Activated CD4-positive, alpha-beta T cell treated with anti-CD3 and anti-CD28 coated beads, Interleukin-2, amount 10 ng/mL, durations not matched to agents 7 days and 5 days (primary cell): ENCODE measurements around the gene ATF3. TPM values are rescaled to one million over a fixed set of nuclear protein-coding genes. Genes with fewer than 3 reads are reported as not detected.

Source experiments
- CTCF ChIA-PET: fragments of 350-600 bp; sonication (Branson Sonifier 250); formaldehyde crosslinking; loops from one replicate; lab custom pipeline; 2021; ENCODE audit warnings: antibody characterized with exemption; lab: Charles Lee
- POLR2A ChIA-PET: fragments of 350-600 bp; sonication (Branson Sonifier 250); formaldehyde crosslinking; loops from one replicate; lab custom pipeline; 2021; ENCODE audit warnings: antibody characterized with exemption; lab: Charles Lee
- DNase-seq: peaks from one replicate; pipeline ENCODE4 v3.0.0-alpha.2; 2020
- H3K27ac Mint-ChIP-seq: one replicate; pipeline ENCODE4 v1.8.0; 2021; ENCODE audit warnings: mild to moderate bottlenecking, moderate library complexity, mixed read lengths
- H3K27me3 Mint-ChIP-seq: one replicate; pipeline ENCODE4 v1.8.0; 2021; ENCODE audit warnings: mixed read lengths
- H3K36me3 Mint-ChIP-seq: one replicate; pipeline ENCODE4 v1.8.0; 2021; ENCODE audit warnings: low read depth, mixed read lengths
- H3K4me1 Mint-ChIP-seq: one replicate; pipeline ENCODE4 v1.8.0; 2021; ENCODE audit warnings: mixed read lengths
- H3K4me3 Mint-ChIP-seq: one replicate; pipeline ENCODE4 v1.8.0; 2021; ENCODE audit warnings: mild to moderate bottlenecking, moderate library complexity, mixed read lengths
- H3K9me3 Mint-ChIP-seq: one replicate; pipeline ENCODE4 v1.8.0; 2021; ENCODE audit warnings: mixed read lengths
- total RNA-seq, 2 experiments: library from RNA; stranded (reverse); gene quantifications; one replicate each; pipeline ENCODE4 v1.2.3, GENCODE V29; 2021

The ATF3 gene
- total RNA-seq, 2 experiments from 2014 or later: 10.0 to 13.0 TPM

GRCh38 chr1:212575333-212575732, 33.2 kb upstream of the ATF3 start:
- CTCF ChIA-PET: no interaction called here
- Mint-ChIP-seq H3K27me3 (peaks cover 36% of the 10 kb centered on the region), H3K36me3 (no peaks in the 10 kb centered on the region), H3K9me3 (no peaks in the 10 kb centered on the region), H3K4me1 (peaks cover 9% of the 10 kb centered on the region), H3K27ac (no peak overlapping the region), H3K4me3 (no peak overlapping the region)
- POLR2A ChIA-PET: no interaction called here
- DNase-seq: no peak

- Mint-ChIP-seq H3K27me3 (peaks cover 30% of the 10 kb centered on the region), H3K36me3 (no peaks in the 10 kb centered on the region)
Observed at GRCh38 chr1:212578041-212578440, 30.5 kb upstream of the ATF3 start.

GRCh38 chr1:212581034-212581433, 27.5 kb upstream of the ATF3 start:
- Mint-ChIP-seq H3K9me3 (no peaks in the 10 kb centered on the region), H3K27me3 (peaks cover 25% of the 10 kb centered on the region), H3K27ac (no peak overlapping the region), H3K36me3 (no peaks in the 10 kb centered on the region), H3K4me3 (no peak overlapping the region), H3K4me1 (peaks cover 11% of the 10 kb centered on the region)
- no peak for DNase-seq
- ChIA-PET CTCF (no interaction called here), POLR2A (no interaction called here)

More at GRCh38 chr1:212578041-212578440, 30.5 kb upstream of the ATF3 start:
- ChIA-PET POLR2A (no interaction called here), CTCF (interaction anchor here (0.6 to 1.6 kb wide), 3 partner anchors 9 to 152 kb away, joined by 3 to 4 read pairs (median 3); no protein-coding TSS in a partner anchor)
- Mint-ChIP-seq H3K9me3 (no peaks in the 10 kb centered on the region), H3K4me3 (no peak overlapping the region), H3K4me1 (peaks cover 11% of the 10 kb centered on the region), H3K27ac (no peak overlapping the region)
- DNase-seq: no peak

GRCh38 chr1:212582291-212582690, 26.3 kb upstream of the ATF3 start:
- Mint-ChIP-seq H3K27ac (no peak overlapping the region), H3K9me3 (no peaks in the 10 kb centered on the region), H3K4me3 (no peak overlapping the region), H3K27me3 (peaks cover 27% of the 10 kb centered on the region), H3K4me1 (peaks cover 11% of the 10 kb centered on the region), H3K36me3 (no peaks in the 10 kb centered on the region)
- POLR2A ChIA-PET: no interaction called here
- DNase-seq: no peak
- CTCF ChIA-PET: interaction anchor here (0.6 to 2.8 kb wide), 5 partner anchors 10 to 150 kb away, joined by 3 to 10 read pairs (median 4); partner anchors contain the start of gene NENF

GRCh38 chr1:212582808-212583615, 25.5 kb upstream of the ATF3 start:
- Mint-ChIP-seq H3K27me3 (peaks cover 29% of the 10 kb centered on the region), H3K4me1 (peaks cover 11% of the 10 kb centered on the region), H3K36me3 (no peaks in the 10 kb centered on the region), H3K9me3 (no peaks in the 10 kb centered on the region), H3K27ac (no peak overlapping the region), H3K4me3 (no peak overlapping the region)
- CTCF ChIA-PET: interaction anchor here (0.6 to 2.8 kb wide), 8 partner anchors 10 to 150 kb away, joined by 3 to 10 read pairs (median 4); partner anchors contain the start of gene NENF
- POLR2A ChIA-PET: no interaction called here
- DNase-seq: no peak

GRCh38 chr1:212583643-212584042, 24.9 kb upstream of the ATF3 start:
- H3K9me3 Mint-ChIP-seq: no peaks in the 10 kb centered on the region
- no peaks in the 10 kb centered on the region for H3K36me3 Mint-ChIP-seq
- no peak overlapping the region for H3K27ac Mint-ChIP-seq
- H3K27me3 Mint-ChIP-seq: peaks cover 28% of the 10 kb centered on the region
- ChIA-PET CTCF (interaction anchor here (0.9 to 2.8 kb wide), 6 partner anchors 11 to 107 kb away, joined by 3 to 10 read pairs (median 4); no protein-coding TSS in a partner anchor), POLR2A (no interaction called here)
- H3K4me3 Mint-ChIP-seq: no peak overlapping the region
- no peak for DNase-seq
- H3K4me1 Mint-ChIP-seq: peaks cover 8% of the 10 kb centered on the region

GRCh38 chr1:212584092-212584886, 24.3 kb upstream of the ATF3 start:
- Mint-ChIP-seq H3K4me3 (no peak overlapping the region), H3K27ac (no peak overlapping the region), H3K36me3 (no peaks in the 10 kb centered on the region), H3K9me3 (no peaks in the 10 kb centered on the region), H3K27me3 (peaks cover 32% of the 10 kb centered on the region), H3K4me1 (peaks cover 8% of the 10 kb centered on the region)
- POLR2A ChIA-PET: no interaction called here
- no peak for DNase-seq
- CTCF ChIA-PET: interaction anchor here (0.6 to 2.8 kb wide), 7 partner anchors 10 to 107 kb away, joined by 3 to 10 read pairs (median 3); no protein-coding TSS in a partner anchor

- Mint-ChIP-seq H3K9me3 (no peaks in the 10 kb centered on the region), H3K4me3 (no peak overlapping the region), H3K27me3 (peaks cover 34% of the 10 kb centered on the region), H3K36me3 (no peaks in the 10 kb centered on the region), H3K27ac (no peak overlapping the region), H3K4me1 (peaks cover 3% of the 10 kb centered on the region)
- ChIA-PET POLR2A (no interaction called here), CTCF (interaction anchor here (0.5 to 1.1 kb wide), 3 partner anchors 11 to 189 kb away, joined by 3 read pairs; no protein-coding TSS in a partner anchor)
- no peak for DNase-seq
Observed at GRCh38 chr1:212585210-212585609, 23.4 kb upstream of the ATF3 start.

- H3K27me3 Mint-ChIP-seq: peaks cover 45% of the 10 kb centered on the region
- no peaks in the 10 kb centered on the region for H3K36me3 Mint-ChIP-seq
- no peaks in the 10 kb centered on the region for H3K4me1 Mint-ChIP-seq
- POLR2A ChIA-PET: interaction anchor here (1.2 kb wide), 1 partner anchor 22 kb away, joined by 3 read pairs; no protein-coding TSS in a partner anchor
- CTCF ChIA-PET: interaction anchor here (0.9 to 2.8 kb wide), 3 partner anchors 9 to 19 kb away, joined by 3 to 8 read pairs (median 6); no protein-coding TSS in a partner anchor
- no peak overlapping the region for H3K27ac Mint-ChIP-seq
- no peak for DNase-seq
- H3K9me3 Mint-ChIP-seq: no peaks in the 10 kb centered on the region
- H3K4me3 Mint-ChIP-seq: no peak overlapping the region
Observed at GRCh38 chr1:212586206-212587015, 22.1 kb upstream of the ATF3 start.

GRCh38 chr1:212587016-212587887, 21.3 kb upstream of the ATF3 start:
- CTCF ChIA-PET: interaction anchor here (0.9 to 2.8 kb wide), 5 partner anchors 8 to 20 kb away, joined by 3 to 8 read pairs (median 3); no protein-coding TSS in a partner anchor
- no peak for DNase-seq
- no peak overlapping the region for H3K27ac Mint-ChIP-seq
- no peaks in the 10 kb centered on the region for H3K36me3 Mint-ChIP-seq
- peaks cover 47% of the 10 kb centered on the region for H3K27me3 Mint-ChIP-seq
- POLR2A ChIA-PET: interaction anchor here (1.2 kb wide), 1 partner anchor 21 kb away, joined by 3 read pairs; no protein-coding TSS in a partner anchor
- no peaks in the 10 kb centered on the region for H3K9me3 Mint-ChIP-seq
- H3K4me3 Mint-ChIP-seq: no peak overlapping the region
- H3K4me1 Mint-ChIP-seq: no peaks in the 10 kb centered on the region

- Mint-ChIP-seq H3K4me3 (no peak overlapping the region), H3K27ac (no peak overlapping the region), H3K27me3 (peaks cover 51% of the 10 kb centered on the region), H3K4me1 (no peaks in the 10 kb centered on the region), H3K9me3 (no peaks in the 10 kb centered on the region), H3K36me3 (no peaks in the 10 kb centered on the region)
- CTCF ChIA-PET: interaction anchor here (1.0 to 2.8 kb wide), 3 partner anchors 9 to 21 kb away, joined by 3 to 8 read pairs (median 3); no protein-coding TSS in a partner anchor
- no peak for DNase-seq
- POLR2A ChIA-PET: no interaction called here
Observed at GRCh38 chr1:212587888-212588510, 20.6 kb upstream of the ATF3 start.
